DMS79 (cell line): ENCODE data around the gene ARSK.

Source experiments
- DNase-seq: peaks from one replicate; lab custom pipeline; 2025; lab: John Stamatoyannopoulos, UW

ARSK gene, protein sequence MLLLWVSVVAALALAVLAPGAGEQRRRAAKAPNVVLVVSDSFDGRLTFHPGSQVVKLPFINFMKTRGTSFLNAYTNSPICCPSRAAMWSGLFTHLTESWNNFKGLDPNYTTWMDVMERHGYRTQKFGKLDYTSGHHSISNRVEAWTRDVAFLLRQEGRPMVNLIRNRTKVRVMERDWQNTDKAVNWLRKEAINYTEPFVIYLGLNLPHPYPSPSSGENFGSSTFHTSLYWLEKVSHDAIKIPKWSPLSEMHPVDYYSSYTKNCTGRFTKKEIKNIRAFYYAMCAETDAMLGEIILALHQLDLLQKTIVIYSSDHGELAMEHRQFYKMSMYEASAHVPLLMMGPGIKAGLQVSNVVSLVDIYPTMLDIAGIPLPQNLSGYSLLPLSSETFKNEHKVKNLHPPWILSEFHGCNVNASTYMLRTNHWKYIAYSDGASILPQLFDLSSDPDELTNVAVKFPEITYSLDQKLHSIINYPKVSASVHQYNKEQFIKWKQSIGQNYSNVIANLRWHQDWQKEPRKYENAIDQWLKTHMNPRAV

DNA sequence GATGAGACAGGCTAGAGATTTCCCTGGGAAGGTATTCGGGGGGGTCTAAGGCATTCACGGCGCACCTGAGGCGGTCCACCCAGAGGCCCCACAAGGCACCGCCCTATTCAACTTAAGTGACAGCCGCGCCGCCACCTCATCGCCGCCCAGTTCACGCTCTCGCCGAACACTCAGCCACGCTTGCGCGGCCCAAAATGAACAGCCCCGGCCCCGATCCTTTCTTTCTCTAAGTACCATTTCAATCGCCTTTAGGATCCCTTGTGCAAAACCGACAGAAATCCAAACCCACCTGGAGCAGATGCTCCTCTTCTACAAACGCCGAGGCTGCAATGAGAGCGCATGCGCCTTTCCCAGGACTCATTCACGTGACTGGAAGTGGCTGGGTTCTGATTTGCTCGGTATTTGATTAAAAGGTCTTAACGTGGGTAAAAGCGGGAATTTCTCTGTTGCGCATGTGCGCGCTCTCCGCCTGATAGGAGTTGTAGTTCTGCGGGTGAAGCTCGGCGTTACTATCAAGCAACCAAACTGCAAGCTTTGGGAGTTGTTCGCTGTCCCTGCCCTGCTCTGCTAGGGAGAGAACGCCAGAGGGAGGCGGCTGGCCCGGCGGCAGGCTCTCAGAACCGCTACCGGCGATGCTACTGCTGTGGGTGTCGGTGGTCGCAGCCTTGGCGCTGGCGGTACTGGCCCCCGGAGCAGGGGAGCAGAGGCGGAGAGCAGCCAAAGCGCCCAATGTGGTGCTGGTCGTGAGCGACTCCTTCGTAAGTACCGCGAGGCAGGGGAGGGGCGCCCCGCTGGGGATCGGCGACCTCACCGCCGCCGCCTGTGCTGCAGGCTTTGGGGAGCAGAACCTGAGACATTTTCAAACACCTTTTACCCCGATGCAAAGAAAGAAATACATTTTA is at the start of gene ARSK, which contains the start of gene SKIC3:
Gene ARSK, plus strand, starts transcription at position 455 of the 902 bp plus-strand sequence. Its CDS starts 178 bp downstream, at position 633.
Gene SKIC3, minus strand, starts transcription at position 331 of the 902 bp plus-strand sequence. CDS start 7,827 bp downstream, outside the sequence.
- DNase-seq, result peak; percentile 94

DNA sequence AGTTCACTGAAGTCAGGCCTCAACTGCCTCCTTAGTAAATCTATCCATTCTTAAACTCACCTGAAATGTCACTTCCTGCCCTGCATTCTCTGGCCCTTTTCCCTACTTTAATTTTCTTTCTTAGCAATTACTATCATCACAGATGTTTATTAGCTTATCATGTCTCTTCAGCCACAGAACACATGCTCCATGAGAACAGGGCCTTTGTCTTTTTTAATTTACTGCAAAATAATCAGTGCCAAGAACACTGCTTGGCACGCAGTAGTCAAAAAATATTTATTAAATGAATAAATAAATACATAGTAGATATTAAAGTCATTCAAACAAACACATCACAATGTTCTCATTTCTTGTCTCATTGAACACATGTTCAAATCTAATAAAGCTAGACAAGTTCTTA is 46.4 kb upstream of the ARSK start:
- no peak for DNase-seq

DNA sequence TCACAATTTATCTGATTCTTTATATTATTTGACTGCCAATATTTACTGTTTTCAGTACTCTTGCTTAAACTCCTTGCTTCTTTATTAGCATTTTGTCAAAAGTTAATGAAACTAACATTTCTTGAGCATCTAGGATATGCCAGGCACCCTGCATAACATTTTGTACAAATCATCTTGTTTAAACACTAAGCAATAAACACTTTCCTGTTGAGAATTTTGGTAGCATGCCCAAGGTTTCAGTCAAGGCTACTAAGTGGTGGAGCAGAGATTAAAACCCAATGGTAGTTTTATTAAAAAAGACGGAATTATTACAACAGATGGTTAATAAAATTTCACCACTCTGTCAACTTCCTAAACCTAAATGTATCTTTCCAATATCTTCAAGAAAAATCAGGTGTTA is 43.3 kb upstream of the ARSK start:
- DNase-seq, result no peak

DNA sequence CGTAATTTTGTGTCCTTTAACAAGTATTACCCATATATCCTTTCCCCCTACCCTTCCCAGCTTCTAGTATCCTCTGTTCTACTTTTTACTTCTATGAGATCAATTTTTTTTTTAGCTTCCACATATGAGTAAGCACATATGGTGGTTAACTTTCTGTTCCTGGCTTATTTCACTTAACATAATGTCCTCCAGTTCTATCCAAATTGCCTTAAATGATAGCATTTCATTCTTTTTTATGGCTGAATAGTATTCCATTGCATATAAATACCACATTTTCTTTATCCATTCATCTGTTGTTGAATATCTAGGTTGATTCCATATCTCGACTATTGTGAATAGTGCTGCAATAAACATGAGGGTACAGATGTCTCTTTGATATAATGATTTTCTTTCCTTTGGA is 36.5 kb upstream of the ARSK start:
- no peak for DNase-seq

DNA sequence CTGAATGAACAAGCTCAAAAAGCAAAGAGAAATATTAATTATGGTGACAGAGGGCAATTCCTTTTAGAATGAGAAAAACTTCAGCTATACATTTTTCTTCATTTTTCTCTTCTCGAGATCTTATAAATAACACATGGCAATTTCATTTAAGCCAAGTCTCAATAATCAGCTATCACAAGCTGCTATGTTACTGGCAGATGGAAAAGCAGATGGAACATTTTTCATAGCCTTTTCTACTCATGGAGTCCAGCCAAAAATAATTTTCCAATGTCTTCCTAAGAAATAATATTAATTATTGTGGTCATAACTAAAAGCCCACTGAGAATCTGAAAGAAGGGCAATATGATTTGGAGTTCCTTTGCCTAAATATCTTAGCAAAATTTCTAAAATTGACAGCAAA is 35.8 kb upstream of the ARSK start:
- DNase-seq, result no peak

DNA sequence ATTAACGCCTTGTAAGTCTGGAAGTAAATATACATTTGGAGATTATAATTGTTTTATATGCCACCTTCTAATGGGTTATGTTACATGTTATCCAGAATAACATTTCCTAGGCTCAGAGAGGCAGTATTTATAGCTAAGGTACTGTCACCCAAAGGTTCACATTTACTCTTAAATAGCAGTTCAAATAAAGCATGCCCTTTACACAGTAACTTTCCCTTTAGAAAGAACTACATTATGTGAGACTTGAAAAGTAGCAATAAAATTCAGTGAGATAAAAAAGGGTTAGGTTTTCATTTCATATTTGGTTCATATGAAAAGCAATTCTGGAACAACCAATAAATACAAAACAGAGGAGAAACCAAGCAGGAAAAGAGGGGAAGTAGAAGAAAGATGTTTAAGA is 35.2 kb upstream of the ARSK start:
- DNase-seq, result no peak

DNA sequence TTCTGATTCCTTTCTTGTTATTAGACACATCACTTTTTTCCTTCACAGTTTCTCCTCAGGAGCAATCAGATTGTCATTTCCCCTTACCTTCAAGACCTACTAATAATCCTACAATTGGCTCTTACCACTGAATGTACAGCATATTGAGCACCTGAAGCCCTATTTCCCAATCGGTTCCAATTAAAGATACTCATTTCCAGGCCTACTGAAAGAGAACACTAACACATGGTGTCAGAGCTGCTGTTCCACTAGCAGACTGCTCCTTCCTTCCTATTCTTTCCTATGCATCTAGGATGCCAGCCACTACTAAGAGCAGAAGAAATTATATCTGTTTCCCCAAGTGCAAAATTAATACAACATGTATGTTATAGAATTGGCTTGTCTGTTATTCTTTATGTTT is 34.7 kb upstream of the ARSK start:
- DNase-seq, result no peak

DNA sequence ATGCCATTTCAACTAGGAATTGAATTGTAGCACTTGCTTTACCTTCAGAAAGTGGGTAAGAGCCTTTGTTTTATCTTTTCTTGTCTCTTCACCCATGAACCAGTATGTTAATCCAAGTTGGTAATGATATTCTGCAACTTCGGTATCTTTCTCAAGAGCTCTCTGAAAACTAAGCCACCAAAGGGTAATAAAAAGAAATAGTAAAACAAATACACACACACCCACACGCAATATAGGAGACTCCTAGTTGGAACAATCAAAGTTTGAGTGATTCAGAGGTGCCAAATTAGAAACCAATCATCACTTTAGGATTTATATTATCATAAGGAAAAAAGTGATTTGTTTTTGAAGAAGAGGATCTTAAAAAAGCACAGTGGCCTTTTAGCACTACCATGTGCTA is 30.5 kb upstream of the ARSK start:
- DNase-seq, result no peak

DNA sequence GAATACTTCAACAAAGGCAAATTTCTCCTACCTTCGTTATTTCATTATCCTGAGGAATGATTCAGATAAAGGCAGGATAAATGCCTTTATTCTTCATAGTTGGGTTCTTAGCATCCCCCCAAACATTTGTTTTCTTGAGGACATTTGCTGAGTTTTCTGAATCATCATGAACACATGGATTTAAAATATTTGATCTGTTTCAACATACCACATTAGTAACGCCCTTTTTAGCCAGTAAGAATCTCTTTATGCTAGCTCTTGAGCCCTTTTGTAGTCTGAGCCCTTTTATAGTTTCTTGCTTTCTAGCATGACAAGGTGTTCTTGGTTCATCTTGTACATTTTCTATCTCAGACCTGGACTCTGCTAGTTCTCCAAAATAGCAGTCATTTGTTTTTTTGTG is 28.0 kb upstream of the ARSK start:
- no peak for DNase-seq

DNA sequence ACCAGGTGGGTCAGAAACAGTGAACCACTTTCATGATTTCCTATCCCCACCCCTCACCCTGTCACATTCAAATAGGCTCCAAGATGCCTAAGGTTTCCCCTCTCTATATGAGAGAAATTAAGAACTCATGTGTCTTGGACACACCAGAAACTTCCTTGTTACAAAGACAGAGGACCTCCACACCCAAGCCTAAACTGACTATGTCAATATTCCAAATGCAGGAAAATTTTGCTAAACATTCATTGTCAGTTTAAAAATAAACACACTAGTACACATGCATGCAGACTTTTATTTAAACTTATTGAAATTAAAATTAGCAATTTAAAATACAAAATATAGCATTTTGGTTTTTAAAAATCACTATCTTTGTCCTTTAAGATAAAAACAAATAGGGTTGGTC is 26.3 kb upstream of the ARSK start:
- DNase-seq, result no peak

DNA sequence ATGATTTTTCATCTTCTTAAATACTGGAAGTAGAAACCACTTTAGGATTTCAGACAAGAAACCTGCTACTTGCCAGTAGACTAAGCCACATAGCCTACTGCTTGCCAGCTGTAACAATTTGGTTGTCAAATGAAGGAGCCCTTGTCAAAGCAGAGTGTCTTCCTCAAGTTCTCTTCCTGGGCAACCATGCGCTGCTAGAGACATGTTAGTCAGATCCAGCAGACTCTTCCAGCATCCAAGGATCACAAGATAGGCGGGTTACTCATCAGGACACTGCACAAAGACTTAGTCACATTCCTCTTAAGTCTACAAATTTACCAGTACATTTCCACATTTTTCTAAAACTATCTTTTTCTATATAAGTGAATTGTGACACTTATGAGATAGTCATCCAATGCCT is 24.5 kb upstream of the ARSK start:
- no peak for DNase-seq

DNA sequence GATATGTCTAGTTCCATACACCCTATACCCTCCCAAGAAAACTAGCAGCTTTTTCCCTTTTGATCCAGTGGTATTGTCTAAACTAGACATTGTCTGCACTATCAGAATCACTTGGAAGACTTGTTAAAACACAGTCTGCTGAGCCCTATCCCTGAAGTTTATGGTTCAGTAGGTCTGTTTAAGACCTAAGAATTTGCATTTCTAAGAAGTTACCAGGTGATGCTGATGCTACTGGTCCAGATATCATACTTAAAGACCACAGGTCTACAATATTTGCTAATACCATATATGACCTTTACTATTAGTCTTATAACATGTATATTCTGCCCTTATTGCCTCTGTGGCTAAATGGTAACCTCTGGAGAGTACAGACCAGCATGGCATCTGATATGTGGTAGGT is 23.4 kb upstream of the ARSK start:
- no peak for DNase-seq

DNA sequence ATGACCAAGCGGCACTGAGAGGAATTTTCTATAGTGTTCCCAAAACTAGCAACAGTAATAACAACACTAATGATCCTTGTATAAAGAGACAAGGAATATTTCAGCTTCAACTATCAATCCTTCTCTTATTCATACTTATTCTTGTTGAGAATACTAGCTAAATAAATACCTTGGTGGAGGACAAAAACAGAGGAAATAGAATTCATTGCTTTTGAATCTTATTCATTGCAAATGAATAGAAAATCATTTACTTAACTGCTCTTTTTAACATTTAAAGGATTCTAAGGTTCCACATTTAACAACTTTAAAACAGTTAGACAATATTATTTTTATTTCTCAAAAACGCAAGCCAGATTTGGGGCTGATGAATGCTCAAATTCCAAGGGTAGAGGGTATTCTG is 22.5 kb upstream of the ARSK start:
- DNase-seq, result no peak

DNA sequence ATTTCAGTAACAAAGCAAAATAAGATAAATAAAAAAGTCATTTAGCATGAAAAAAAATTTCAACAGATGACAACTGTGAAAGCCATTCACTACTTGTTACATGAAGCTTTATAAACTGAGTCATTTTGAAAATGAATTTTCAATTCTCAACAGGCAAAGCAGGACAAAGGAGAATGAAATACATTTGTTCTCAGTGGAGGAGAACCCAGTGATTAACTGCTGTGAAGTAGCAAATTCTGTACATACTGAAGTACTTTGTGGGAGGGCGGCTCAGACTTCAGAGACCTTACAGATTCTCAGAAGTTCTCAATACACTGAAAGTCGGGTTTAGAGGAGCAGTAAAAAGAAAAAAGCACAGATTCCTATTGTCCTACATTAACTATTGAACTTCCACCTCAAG is 21.8 kb upstream of the ARSK start:
- no peak for DNase-seq

DNA sequence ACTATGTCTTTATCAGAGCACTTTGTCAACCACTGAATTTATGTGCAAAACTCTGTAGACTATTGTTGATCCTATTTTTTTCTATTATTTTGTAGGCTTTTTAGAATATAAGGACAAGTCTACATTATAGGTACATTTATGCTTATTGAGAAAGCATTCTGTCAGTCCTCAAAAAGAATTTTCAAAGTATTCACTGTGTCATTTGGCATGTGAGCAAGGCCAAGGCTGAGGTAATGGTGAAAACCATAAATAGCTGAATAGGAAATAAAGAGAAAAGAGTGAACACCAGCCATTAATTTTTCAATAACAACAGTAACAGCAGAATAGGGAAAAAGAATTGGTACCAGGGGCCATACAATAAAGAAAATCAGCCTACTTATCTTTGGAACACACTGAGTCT is 21.1 kb upstream of the ARSK start:
- DNase-seq, result no peak

DNA sequence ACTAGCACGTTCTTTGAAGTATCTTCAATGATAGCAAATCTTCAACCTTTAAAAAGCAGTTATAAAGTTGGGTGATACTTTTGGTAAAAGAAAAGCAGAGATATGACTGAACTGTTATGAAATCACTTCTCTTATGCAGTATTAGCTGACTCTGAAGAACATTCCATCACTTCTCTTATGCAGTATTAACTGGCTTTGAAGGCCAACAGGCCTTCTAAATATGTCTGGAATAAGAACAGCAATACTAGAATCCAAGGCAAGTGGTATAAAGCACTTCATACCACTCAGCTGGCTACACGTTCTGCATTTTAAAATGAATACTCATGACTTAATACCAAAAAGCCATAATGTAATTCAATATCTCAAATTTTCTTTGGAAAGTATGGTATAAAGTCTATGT is 17.4 kb upstream of the ARSK start:
- no peak for DNase-seq

DNA sequence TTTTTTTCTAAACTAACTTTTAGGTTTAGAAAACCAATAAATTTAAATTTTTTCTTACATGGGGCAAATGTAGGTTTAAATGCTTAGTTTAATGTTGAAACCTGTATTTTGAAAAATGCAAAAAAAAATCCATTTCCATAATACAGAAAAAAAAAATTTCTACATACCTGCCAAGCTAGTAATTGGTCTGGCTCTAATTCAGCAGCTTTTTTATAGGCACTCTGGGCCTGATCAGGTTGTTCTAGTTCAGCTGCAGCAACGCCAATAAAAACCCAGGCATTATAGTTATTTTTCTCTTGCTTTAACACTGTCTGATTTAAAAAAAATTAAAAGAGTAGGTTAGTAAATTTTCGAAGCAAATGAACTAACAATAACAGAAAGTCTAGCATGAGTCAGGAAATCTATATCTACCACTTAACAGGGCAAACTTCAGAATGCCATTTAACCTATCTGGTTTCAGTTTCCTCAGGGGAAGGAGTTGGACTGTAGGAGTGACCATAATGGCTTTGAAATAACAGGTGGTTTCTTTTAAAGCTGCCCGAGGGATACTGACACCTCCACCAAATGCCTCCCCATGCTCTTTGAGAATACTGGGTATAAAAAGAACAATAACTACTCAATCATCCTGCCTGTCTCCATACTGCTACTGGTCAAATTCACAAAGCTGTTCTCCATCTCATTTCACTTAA is 11.7 kb upstream of the ARSK start:
- no peak for DNase-seq

DNA sequence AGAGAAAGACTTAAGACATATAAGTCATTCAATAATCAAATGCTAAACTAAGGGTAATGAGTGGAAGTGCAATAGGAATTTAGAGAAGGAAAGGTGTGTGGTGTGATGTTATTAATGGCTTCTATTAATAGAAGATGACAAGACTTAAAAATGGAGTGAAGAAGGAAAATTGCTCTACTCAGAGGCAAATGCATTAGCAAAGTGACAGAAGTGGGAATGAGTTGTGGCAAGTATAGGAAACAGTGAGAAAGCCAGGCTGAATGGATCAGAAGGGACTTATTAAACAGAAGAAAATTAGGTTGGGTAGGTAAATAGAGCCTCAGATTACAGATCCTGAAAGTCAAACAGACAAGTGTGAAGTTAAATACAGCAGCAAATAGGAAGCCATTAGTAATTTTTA is 5.9 kb upstream of the ARSK start:
- DNase-seq, result no peak

DNA sequence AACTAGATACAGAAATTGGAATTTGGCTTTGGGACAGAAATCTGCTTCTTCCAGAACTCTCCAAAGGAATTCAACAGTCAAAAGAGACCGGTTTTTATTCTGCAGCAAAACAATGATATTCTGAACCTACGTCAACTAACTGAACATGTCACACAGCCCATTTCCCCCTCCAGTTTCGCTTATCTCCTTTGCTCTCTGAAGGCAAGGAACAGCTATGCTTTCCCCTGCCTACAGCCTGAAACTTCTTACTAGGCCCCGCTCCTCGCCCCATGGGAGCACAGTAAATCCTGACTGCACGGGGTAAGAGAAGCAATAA is 612 bp upstream of the ARSK start:
- DNase-seq, result no peak

DNA sequence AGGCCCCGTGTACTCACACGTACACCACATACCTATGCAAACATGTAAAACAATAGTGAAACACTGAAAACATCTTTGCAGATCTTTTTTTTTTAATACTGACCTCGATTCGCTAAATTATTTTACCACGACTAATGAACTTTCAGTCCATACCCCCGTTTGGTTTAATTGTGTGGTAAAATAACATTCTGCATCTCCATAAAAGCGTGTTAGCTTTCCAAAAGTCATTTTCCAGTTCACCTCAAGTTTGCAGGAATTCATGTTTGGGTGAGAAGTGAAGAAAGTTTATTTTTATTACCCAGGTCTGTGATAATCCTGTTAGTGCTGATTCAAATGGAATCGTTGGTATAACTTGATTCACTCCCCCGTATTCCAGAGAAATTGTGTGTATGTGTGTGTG is 652 bp downstream of the ARSK start:
- no peak for DNase-seq

DNA sequence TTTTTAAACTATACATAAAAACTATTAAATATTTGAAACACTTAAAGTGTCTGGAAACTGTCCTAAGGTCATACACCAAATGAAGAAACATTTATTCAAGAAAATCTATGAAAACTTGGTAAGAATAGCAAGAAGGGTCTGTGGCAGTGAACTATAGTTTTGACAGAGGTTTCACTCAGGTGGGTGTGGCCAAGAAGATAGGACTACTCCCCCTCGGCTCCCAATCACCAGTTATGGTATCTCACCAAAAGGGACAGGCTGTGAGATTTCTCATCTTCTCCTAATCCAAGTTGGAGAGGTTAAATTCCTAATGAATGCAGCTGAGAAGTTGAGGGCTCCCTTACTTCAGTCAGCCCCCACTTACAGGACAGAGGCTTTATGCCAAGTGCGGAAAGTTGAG is 2.9 kb downstream of the ARSK start:
- DNase-seq, result no peak

DNA sequence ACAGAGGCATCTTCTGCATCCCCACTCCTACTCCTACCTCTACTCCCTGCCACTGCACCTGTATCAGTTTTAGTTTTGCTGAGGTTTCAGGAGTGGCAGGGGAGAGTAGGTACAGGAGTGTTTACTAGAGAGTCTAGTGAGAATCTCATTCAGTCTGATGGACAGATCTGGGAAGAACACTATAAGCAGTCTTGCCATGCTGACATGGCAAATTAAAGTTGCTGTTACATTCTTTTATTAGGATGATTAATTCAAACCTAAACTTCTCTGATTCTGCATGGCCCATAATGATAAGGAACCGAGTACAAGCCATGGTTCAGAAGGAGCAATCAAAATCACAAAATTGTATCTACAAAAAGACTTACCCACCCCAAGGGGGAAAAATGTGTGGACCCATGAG is 7.4 kb downstream of the ARSK start:
- no peak for DNase-seq

DNA sequence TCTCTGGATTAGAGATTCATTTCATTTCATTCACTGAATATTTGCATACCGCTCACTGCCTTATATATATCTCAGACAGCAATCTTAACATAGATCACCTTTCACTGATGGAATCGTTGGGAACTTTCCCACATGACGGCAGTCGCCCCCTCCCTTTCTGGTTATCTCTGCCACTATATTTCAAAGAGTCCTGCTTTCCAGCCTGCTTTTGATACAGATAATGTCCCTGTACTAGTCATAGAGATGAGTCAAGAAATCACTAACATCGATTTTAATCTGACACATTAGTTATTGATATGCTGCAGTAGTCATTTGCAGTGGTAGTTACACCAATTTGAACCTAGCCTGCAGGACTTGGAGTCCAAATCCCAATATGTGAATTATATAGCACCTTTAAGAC is 8.5 kb downstream of the ARSK start:
- no peak for DNase-seq
